H9 (cell line): Measurements from ENCODE around the gene TSTD1. TPM values are rescaled to one million over a fixed set of nuclear protein-coding genes. Genes with fewer than 3 reads are reported as not detected.

Experiments used
- DNase-seq: peaks from one replicate; pipeline ENCODE4 v3.0.0-alpha.2; 2017
- H2AFZ ChIP-seq: one replicate; pipeline ENCODE4 v1.6.1; 2013; ENCODE audit warnings: mild to moderate bottlenecking, low read length, control low read depth, moderate library complexity
- H2AK5ac ChIP-seq: 2 replicates; pipeline ENCODE4 v1.6.1; 2013; ENCODE audit warnings: low read length, control low read depth, mixed read lengths; ENCODE audit not compliant: insufficient read length
- H2BK120ac ChIP-seq: one replicate; pipeline ENCODE4 v1.6.1; 2013; ENCODE audit warnings: low read depth, mild to moderate bottlenecking, low read length, control low read depth, inconsistent platforms; ENCODE audit not compliant: poor library complexity, severe bottlenecking
- H2BK12ac ChIP-seq: 2 replicates; pipeline ENCODE4 v1.6.1; 2013; ENCODE audit warnings: low read length, control low read depth, mixed read lengths, low read depth; ENCODE audit not compliant: insufficient read length
- H2BK15ac ChIP-seq: 2 replicates; pipeline ENCODE4 v1.6.1; 2013; ENCODE audit warnings: low read depth, low read length, control low read depth
- H2BK20ac ChIP-seq: one replicate; pipeline ENCODE4 v1.6.1; 2013; ENCODE audit warnings: low read depth, mild to moderate bottlenecking, low read length, control low read depth, inconsistent platforms; ENCODE audit not compliant: poor library complexity, severe bottlenecking
- H2BK5ac ChIP-seq: 2 replicates; pipeline ENCODE4 v1.6.1; 2013; ENCODE audit warnings: low read length, control low read depth, mixed read lengths; ENCODE audit not compliant: insufficient read length
- H3K14ac ChIP-seq: 2 replicates; pipeline ENCODE4 v1.6.1; 2013; ENCODE audit warnings: low read length, control low read depth; ENCODE audit not compliant: insufficient read depth
- H3K18ac ChIP-seq: 2 replicates; pipeline ENCODE4 v1.6.1; 2013; ENCODE audit warnings: low read depth, mild to moderate bottlenecking, mixed read lengths, low read length, control low read depth; ENCODE audit not compliant: insufficient read length
- H3K23ac ChIP-seq: 2 replicates; pipeline ENCODE4 v1.6.1; 2013; ENCODE audit warnings: low read length, control low read depth, mixed read lengths, low read depth; ENCODE audit not compliant: insufficient read length
- H3K23me2 ChIP-seq: 2 replicates; pipeline ENCODE4 v1.6.1; 2013; ENCODE audit warnings: low read depth, mild to moderate bottlenecking, mixed read lengths, low read length, control low read depth; ENCODE audit not compliant: insufficient read length, poor library complexity, severe bottlenecking
- H3K27ac ChIP-seq: 2 replicates; pipeline ENCODE4 v1.5.1; 2013; ENCODE audit warnings: low read length, control low read depth, mixed read lengths, low read depth; ENCODE audit not compliant: insufficient read length
- H3K27me3 ChIP-seq: 2 replicates; pipeline ENCODE4 v1.6.1; 2013; ENCODE audit warnings: low read length, control low read depth, inconsistent platforms; ENCODE audit not compliant: insufficient read depth
- H3K4ac ChIP-seq: 2 replicates; pipeline ENCODE4 v1.6.1; 2013; ENCODE audit warnings: low read depth, mild to moderate bottlenecking, control low read depth, inconsistent platforms, low read length, moderate library complexity
- H3K4me1 ChIP-seq: 2 replicates; pipeline ENCODE4 v1.6.1; 2013; ENCODE audit warnings: low read length, control low read depth, inconsistent platforms; ENCODE audit not compliant: insufficient read depth
- H3K4me2 ChIP-seq: 2 replicates; pipeline ENCODE4 v1.6.1; 2013; ENCODE audit warnings: low read length, control low read depth, mixed read lengths; ENCODE audit not compliant: insufficient read length, insufficient read depth
- H3K56ac ChIP-seq: 2 replicates; pipeline ENCODE4 v1.6.1; 2013; ENCODE audit warnings: low read depth, mild to moderate bottlenecking, mixed read lengths, low read length, control low read depth; ENCODE audit not compliant: insufficient read length
- H3K79me1 ChIP-seq: 2 replicates; pipeline ENCODE4 v1.6.1; 2013; ENCODE audit warnings: low read depth, mild to moderate bottlenecking, moderate library complexity, low read length, control low read depth, inconsistent platforms; ENCODE audit not compliant: insufficient read depth, poor library complexity, severe bottlenecking
- H3K79me2 ChIP-seq: 2 replicates; pipeline ENCODE4 v1.6.1; 2013; ENCODE audit warnings: low read length, control low read depth, inconsistent platforms; ENCODE audit not compliant: insufficient read depth
- H3K9ac ChIP-seq: 2 replicates; pipeline ENCODE4 v1.6.1; 2013; ENCODE audit warnings: low read length, control low read depth, mixed read lengths; ENCODE audit not compliant: insufficient read length; ENCODE audit errors: extremely low read depth
- H3K9me3 ChIP-seq: one replicate; pipeline ENCODE4 v1.6.1; 2013; ENCODE audit warnings: low read depth, low read length, inconsistent platforms; ENCODE audit not compliant: control insufficient read depth
- H3T11ph ChIP-seq: one replicate; pipeline ENCODE4 v1.6.1; 2013; ENCODE audit warnings: mild to moderate bottlenecking, low read length, control low read depth, inconsistent platforms
- H4K20me1 ChIP-seq: one replicate; pipeline ENCODE4 v1.6.1; 2013; ENCODE audit not compliant: control insufficient read depth, insufficient read length, insufficient read depth
- H4K5ac ChIP-seq: 2 replicates; pipeline ENCODE4 v1.6.1; 2013; ENCODE audit warnings: low read depth, mild to moderate bottlenecking, mixed read lengths, low read length, control low read depth; ENCODE audit not compliant: insufficient read length
- H4K8ac ChIP-seq: replicated peaks from 2 replicates; pipeline ENCODE4 v1.6.1; 2013; ENCODE audit warnings: low read length, control low read depth, mixed read lengths, low read depth; ENCODE audit not compliant: insufficient read length
- H4K91ac ChIP-seq: 2 replicates; pipeline ENCODE4 v1.6.1; 2013; ENCODE audit warnings: low read depth, mild to moderate bottlenecking, moderate library complexity, mixed read lengths, low read length, control low read depth; ENCODE audit not compliant: insufficient read length
- H3K27ac Mint-ChIP-seq, 3 experiments: 2 replicates in 2 of 3; 3 replicates in 1 of 3; pipeline ENCODE4 v1.8.0; 2020 to 2021; ENCODE audit warnings: mixed read lengths in 3 of 3, mild to moderate bottlenecking in 1 of 3, moderate library complexity in 1 of 3
- H3K27me3 Mint-ChIP-seq: 2 replicates; pipeline ENCODE4 v1.8.0; 2021; ENCODE audit warnings: low read depth, mild to moderate bottlenecking, moderate library complexity, mixed read lengths
- H3K36me3 Mint-ChIP-seq, 3 experiments: 2 replicates in 2 of 3; 3 replicates in 1 of 3; pipeline ENCODE4 v1.8.0; 2020 to 2021; ENCODE audit warnings: low read depth in 3 of 3, mixed read lengths in 3 of 3; ENCODE audit not compliant: insufficient read depth in 1 of 3
- H3K4me1 Mint-ChIP-seq, 2 experiments: 2 replicates each; pipeline ENCODE4 v1.8.0; 2020; ENCODE audit warnings: mixed read lengths in 2 of 2
- H3K4me3 Mint-ChIP-seq, 2 experiments: 2 replicates in 1 of 2; 3 replicates in 1 of 2; pipeline ENCODE4 v1.8.0; 2020 to 2021; ENCODE audit warnings: mild to moderate bottlenecking in 2 of 2, mixed read lengths in 2 of 2, moderate library complexity in 1 of 2
- H3K9me3 Mint-ChIP-seq, 2 experiments: 2 replicates in 1 of 2; 3 replicates in 1 of 2; pipeline ENCODE4 v1.8.0; 2020; ENCODE audit warnings: mild to moderate bottlenecking in 2 of 2, mixed read lengths in 2 of 2, moderate library complexity in 1 of 2
- CTCF ChIP-seq: fragments of 200-600 bp; sonication (generic); conservative IDR thresholded peaks from 3 replicates; pipeline ENCODE4 v1.8.0; 2021; ENCODE audit warnings: antibody characterized with exemption, mild to moderate bottlenecking
- WGBS: extraction: QIAGEN DNeasy Blood & Tissue Kit; methylation state at CpG from one replicate; pipeline ENCODE4 v1.1.7; 2013; ENCODE audit warnings: missing lambda C conversion rate, low lambda C conversion rate, mixed read lengths; ENCODE audit not compliant: insufficient read length; ENCODE audit errors: extremely low coverage; 5-methylcytosine and 5-hydroxymethylcytosine counted together
- total RNA-seq: library from RNA; stranded (reverse); gene quantifications from 2 replicates; pipeline ENCODE4 v1.2.1, GENCODE V29; 2021

TSTD1 gene
- total RNA-seq, 1 experiment from 2014 or later = 73.7 TPM

DNA sequence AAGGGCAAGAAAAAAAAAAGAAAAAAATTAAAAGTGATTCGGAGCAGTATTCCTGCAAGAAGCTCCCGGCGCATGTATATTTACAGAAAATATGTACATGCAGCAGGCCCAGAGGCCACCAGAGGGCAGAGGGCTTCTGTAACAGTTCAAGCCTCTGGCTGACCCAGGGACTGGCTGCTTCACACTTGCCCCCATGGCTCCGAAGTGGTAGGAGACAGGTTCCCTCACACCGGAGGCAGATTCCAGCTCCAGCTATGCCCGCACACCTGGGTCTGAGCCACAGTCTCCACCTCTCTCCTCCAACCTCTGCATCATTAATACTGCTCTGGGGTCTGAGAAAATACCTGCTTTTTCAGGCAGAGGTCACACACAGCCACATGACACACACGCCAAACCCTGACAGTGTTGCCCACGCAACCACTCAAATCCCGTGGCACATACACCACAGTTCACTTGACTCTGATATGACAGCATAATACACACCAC, 33.2 kb upstream of the TSTD1 start:
- Histone ChIP-seq H3K4me1 (no peaks in the 10 kb centered on the region), H2AFZ (no peak overlapping the region), H2BK20ac (no peak overlapping the region), H3K56ac (no peak overlapping the region), H4K8ac (no peak overlapping the region), H4K20me1 (no peaks in the 10 kb centered on the region), H2BK15ac (no peak overlapping the region), H3K9ac (no peak overlapping the region), H3K9me3 (no peaks in the 10 kb centered on the region), H3T11ph (no peak overlapping the region), H3K4ac (no peak overlapping the region), H4K91ac (no peak overlapping the region), H2BK120ac (no peak overlapping the region), H3K4me2 (no peak overlapping the region), H3K14ac (no peak overlapping the region), H3K79me2 (no peaks in the 10 kb centered on the region), H3K27me3 (no peaks in the 10 kb centered on the region), H2AK5ac (no peak overlapping the region), H3K79me1 (no peaks in the 10 kb centered on the region), H3K23me2 (no peaks in the 10 kb centered on the region), H3K23ac (no peak overlapping the region), H4K5ac (no peak overlapping the region), H2BK12ac (no peak overlapping the region), H3K27ac (no peak overlapping the region), H3K18ac (no peak overlapping the region), H2BK5ac (no peak overlapping the region)
- TF ChIP-seq CTCF = peak; percentile 83
- DNase-seq = peak; percentile 77
- no peaks in the 10 kb centered on the region; a peak in 1 of 5 replicates for H3K9me3 Mint-ChIP-seq
- H3K4me1 Mint-ChIP-seq = peaks cover 12 to 15% of the 10 kb centered on the region in 2 experiments
- no peak overlapping the region for H3K4me3 Mint-ChIP-seq
- H3K27me3 Mint-ChIP-seq = peaks cover 11% of the 10 kb centered on the region
- no peaks in the 10 kb centered on the region for H3K36me3 Mint-ChIP-seq
- WGBS = no CpG with 5 or more reads among the region's 9 CpGs
- H3K27ac Mint-ChIP-seq = no peak overlapping the region
